Measurements from ENCODE around the gene CEACAM21.

CEACAM21 gene

GRCh38 chr19:41541990-41542584 lies 33.9 kb upstream of the CEACAM21 start:
- Histone ChIP-seq H4K91ac (ENCODE audit: low read depth, low read length, poor library complexity) (no peak overlapping the region), H3K4me3 (ENCODE audit: low read length in 2 of 2) (no peak overlapping the region), H3K27me3 (ENCODE audit: control insufficient read depth in 3 of 3, insufficient read depth in 3 of 3, low read depth in 1 of 3, low read length in 3 of 3) (peaks cover 0 to 29% (median 0%) of the 10 kb centered on the region in 3 experiments), H3K14ac (ENCODE audit: low read length) (no peak overlapping the region), H3K9ac (ENCODE audit: low read depth, low read length, poor library complexity) (no peak overlapping the region), H2AFZ (ENCODE audit: low read length) (peak overlapping the region; percentile 26), H3K79me1 (ENCODE audit: low read depth, low read length) (no peaks in the 10 kb centered on the region), H2BK5ac (ENCODE audit: low read length) (no peak overlapping the region), H3K36me3 (replicated peaks in 1 of 2; ENCODE audit: control insufficient read depth in 2 of 2, insufficient read depth in 2 of 2, low read length in 2 of 2) (no peaks in the 10 kb centered on the region), H2BK12ac (ENCODE audit: low read length) (no peak overlapping the region), H3K4ac (ENCODE audit: low read length) (no peak overlapping the region), H2AK5ac (ENCODE audit: low read depth, low read length) (no peak overlapping the region), H3K23ac (ENCODE audit: low read depth, low read length, poor library complexity) (no peak overlapping the region), H2BK15ac (ENCODE audit: low read length) (no peak overlapping the region), H2BK120ac (ENCODE audit: low read depth, low read length) (no peak overlapping the region), H3K18ac (ENCODE audit: low read length) (no peak overlapping the region), H3K27ac (replicated peaks; ENCODE audit: low read length) (no peak overlapping the region), H3K9me3 (replicated peaks in 1 of 2; ENCODE audit: control insufficient read depth in 2 of 2, insufficient read depth in 1 of 2, low read depth in 1 of 2, low read length in 2 of 2) (peaks cover 2 to 5% of the 10 kb centered on the region in 2 donors), H4K8ac (ENCODE audit: low read depth, low read length) (no peak overlapping the region), H3K4me2 (ENCODE audit: insufficient read depth, low read length, poor library complexity, severe bottlenecking) (no peak overlapping the region), H3K4me1 (ENCODE audit: control insufficient read depth in 2 of 2, insufficient read depth in 1 of 2, low read depth in 1 of 2, low read length in 2 of 2) (peaks cover 2 to 4% of the 10 kb centered on the region in 2 donors)
- DNase-seq (ENCODE audit: low spot score): peak; percentile 63
- no CpG with 5 or more reads among the region's 13 CpGs for WGBS, 2 donors (ENCODE audit: extremely low coverage in 2 of 2, insufficient read length in 2 of 2, insufficient replicate concordance in 1 of 2)

DNA sequence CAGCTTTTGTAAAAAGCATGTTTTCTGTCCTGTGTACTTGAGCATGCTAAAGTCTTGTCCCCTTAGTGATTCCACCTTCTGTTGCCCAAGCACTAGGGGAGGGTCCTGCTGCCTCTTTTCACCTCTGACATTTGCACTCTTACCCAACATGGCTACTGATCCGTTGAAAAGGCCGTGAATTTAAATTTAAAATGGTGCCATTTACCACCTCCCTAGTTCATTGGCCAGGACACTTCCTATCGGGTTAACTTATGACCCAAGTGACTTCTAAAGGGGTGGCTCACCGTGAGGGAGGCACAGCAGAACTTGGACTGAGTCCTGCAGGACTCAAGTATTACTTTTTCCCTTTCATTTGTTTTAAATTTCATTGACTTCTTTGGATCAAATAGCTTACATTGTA lies 33.3 kb upstream of the CEACAM21 start:
- Histone ChIP-seq H3K27ac (replicated peaks; ENCODE audit: low read length) (no peak overlapping the region), H4K8ac (ENCODE audit: low read depth, low read length) (no peak overlapping the region), H3K9ac (ENCODE audit: low read depth, low read length, poor library complexity) (no peak overlapping the region), H3K9me3 (replicated peaks in 1 of 2; ENCODE audit: control insufficient read depth in 2 of 2, insufficient read depth in 1 of 2, low read depth in 1 of 2, low read length in 2 of 2) (peaks cover 0 to 5% of the 10 kb centered on the region in 2 donors), H3K36me3 (replicated peaks in 1 of 2; ENCODE audit: control insufficient read depth in 2 of 2, insufficient read depth in 2 of 2, low read length in 2 of 2) (no peaks in the 10 kb centered on the region), H3K4me2 (ENCODE audit: insufficient read depth, low read length, poor library complexity, severe bottlenecking) (no peak overlapping the region), H3K14ac (ENCODE audit: low read length) (no peak overlapping the region), H3K4ac (ENCODE audit: low read length) (no peak overlapping the region), H3K4me1 (ENCODE audit: control insufficient read depth in 2 of 2, insufficient read depth in 1 of 2, low read depth in 1 of 2, low read length in 2 of 2) (peaks cover 3 to 6% of the 10 kb centered on the region in 2 donors), H3K23ac (ENCODE audit: low read depth, low read length, poor library complexity) (no peak overlapping the region), H3K18ac (ENCODE audit: low read length) (no peak overlapping the region), H2AFZ (ENCODE audit: low read length) (peak overlapping the region; percentile 26), H2BK5ac (ENCODE audit: low read length) (no peak overlapping the region), H2BK120ac (ENCODE audit: low read depth, low read length) (no peak overlapping the region), H2AK5ac (ENCODE audit: low read depth, low read length) (no peak overlapping the region), H2BK15ac (ENCODE audit: low read length) (no peak overlapping the region), H3K4me3 (ENCODE audit: low read length in 2 of 2) (no peak overlapping the region), H3K79me1 (ENCODE audit: low read depth, low read length) (no peaks in the 10 kb centered on the region), H2BK12ac (ENCODE audit: low read length) (no peak overlapping the region), H3K27me3 (ENCODE audit: control insufficient read depth in 3 of 3, insufficient read depth in 3 of 3, low read depth in 1 of 3, low read length in 3 of 3) (peaks cover 0 to 24% (median 0%) of the 10 kb centered on the region in 3 experiments), H4K91ac (ENCODE audit: low read depth, low read length, poor library complexity) (no peak overlapping the region)
- WGBS, 2 donors (ENCODE audit: extremely low coverage in 2 of 2, insufficient read length in 2 of 2, insufficient replicate concordance in 1 of 2): no CpG with 5 or more reads among the region's 4 CpGs
- no peak for DNase-seq (ENCODE audit: low spot score)

DNA sequence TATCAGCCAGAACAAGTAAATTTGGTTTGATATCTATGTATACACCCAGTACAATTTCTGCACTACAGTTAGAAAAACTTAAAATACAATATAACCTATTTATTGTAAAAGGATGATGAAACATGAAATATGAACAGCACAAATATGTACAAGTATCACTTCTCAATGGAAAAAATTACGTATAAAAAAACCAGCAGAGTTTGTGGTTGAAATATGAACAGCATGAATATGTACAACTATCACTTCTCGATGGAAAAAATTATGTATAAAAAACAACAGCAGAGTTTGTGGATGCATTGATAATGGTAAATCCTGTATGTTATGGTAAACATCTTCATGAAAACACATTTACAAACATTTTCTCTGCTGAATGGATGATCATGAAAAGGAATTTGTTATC lies 32.4 kb upstream of the CEACAM21 start:
- Histone ChIP-seq H3K4me1 (ENCODE audit: control insufficient read depth in 2 of 2, insufficient read depth in 1 of 2, low read depth in 1 of 2, low read length in 2 of 2) (peaks cover 8 to 10% of the 10 kb centered on the region in 2 donors), H3K27me3 (ENCODE audit: control insufficient read depth in 3 of 3, insufficient read depth in 3 of 3, low read depth in 1 of 3, low read length in 3 of 3) (peaks cover 0 to 16% (median 0%) of the 10 kb centered on the region in 3 experiments), H3K18ac (ENCODE audit: low read length) (no peak overlapping the region), H2BK12ac (ENCODE audit: low read length) (no peak overlapping the region), H4K8ac (ENCODE audit: low read depth, low read length) (no peak overlapping the region), H3K9ac (ENCODE audit: low read depth, low read length, poor library complexity) (no peak overlapping the region), H4K91ac (ENCODE audit: low read depth, low read length, poor library complexity) (no peak overlapping the region), H3K27ac (replicated peaks; ENCODE audit: low read length) (no peak overlapping the region), H2AFZ (ENCODE audit: low read length) (no peak overlapping the region), H2BK15ac (ENCODE audit: low read length) (no peak overlapping the region), H3K36me3 (replicated peaks in 1 of 2; ENCODE audit: control insufficient read depth in 2 of 2, insufficient read depth in 2 of 2, low read length in 2 of 2) (no peaks in the 10 kb centered on the region), H3K4ac (ENCODE audit: low read length) (no peak overlapping the region), H2BK120ac (ENCODE audit: low read depth, low read length) (no peak overlapping the region), H3K4me3 (ENCODE audit: low read length in 2 of 2) (no peak overlapping the region), H3K4me2 (ENCODE audit: insufficient read depth, low read length, poor library complexity, severe bottlenecking) (no peak overlapping the region), H2AK5ac (ENCODE audit: low read depth, low read length) (no peak overlapping the region), H3K23ac (ENCODE audit: low read depth, low read length, poor library complexity) (no peak overlapping the region), H3K9me3 (replicated peaks in 1 of 2; ENCODE audit: control insufficient read depth in 2 of 2, insufficient read depth in 1 of 2, low read depth in 1 of 2, low read length in 2 of 2) (peaks cover 0 to 3% of the 10 kb centered on the region in 2 donors), H2BK5ac (ENCODE audit: low read length) (no peak overlapping the region), H3K14ac (ENCODE audit: low read length) (no peak overlapping the region), H3K79me1 (ENCODE audit: low read depth, low read length) (no peaks in the 10 kb centered on the region)
- no peak for DNase-seq (ENCODE audit: low spot score)
- no CpG with 5 or more reads among the region's 2 CpGs for WGBS, 2 donors (ENCODE audit: extremely low coverage in 2 of 2, insufficient read length in 2 of 2, insufficient replicate concordance in 1 of 2)

DNA sequence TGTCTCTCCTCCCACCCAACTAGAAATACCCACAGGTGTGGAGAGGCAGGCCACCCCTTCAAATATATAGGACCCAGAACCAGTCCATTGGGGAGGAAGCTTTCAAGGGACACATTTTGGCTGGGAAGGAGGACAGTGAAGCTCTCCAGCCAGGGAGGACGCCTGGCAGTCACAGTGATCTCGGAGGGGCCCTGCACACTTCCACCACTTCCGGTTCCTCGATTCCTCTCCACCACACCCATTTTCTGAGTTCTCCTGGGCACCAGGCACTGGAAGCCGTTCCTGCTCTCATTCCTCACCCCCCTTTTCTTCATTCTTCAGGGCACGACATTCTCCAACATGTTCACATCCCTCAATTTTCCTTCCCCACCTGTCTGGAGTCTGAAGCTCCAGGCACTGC lies 30.4 kb upstream of the CEACAM21 start:
- H3K27ac ChIP-seq (replicated peaks; ENCODE audit: low read length): no peak overlapping the region
- H2BK120ac ChIP-seq (ENCODE audit: low read depth, low read length): no peak overlapping the region
- H2AK5ac ChIP-seq (ENCODE audit: low read depth, low read length): peak overlapping the region; percentile 25
- no peaks in the 10 kb centered on the region for H3K79me1 ChIP-seq (ENCODE audit: low read depth, low read length)
- no peak for DNase-seq (ENCODE audit: low spot score)
- H3K27me3 ChIP-seq (ENCODE audit: control insufficient read depth in 3 of 3, insufficient read depth in 3 of 3, low read depth in 1 of 3, low read length in 3 of 3): no peaks in the 10 kb centered on the region
- H3K4me1 ChIP-seq (ENCODE audit: control insufficient read depth in 2 of 2, insufficient read depth in 1 of 2, low read depth in 1 of 2, low read length in 2 of 2): peaks cover 8 to 15% of the 10 kb centered on the region in 2 donors
- H3K4ac ChIP-seq (ENCODE audit: low read length): no peak overlapping the region
- H2BK15ac ChIP-seq (ENCODE audit: low read length): no peak overlapping the region
- no peaks in the 10 kb centered on the region for H3K36me3 ChIP-seq (replicated peaks in 1 of 2; ENCODE audit: control insufficient read depth in 2 of 2, insufficient read depth in 2 of 2, low read length in 2 of 2)
- H2AFZ ChIP-seq (ENCODE audit: low read length): no peak overlapping the region
- WGBS, 2 donors (ENCODE audit: extremely low coverage in 2 of 2, insufficient read length in 2 of 2, insufficient replicate concordance in 1 of 2): no CpG with 5 or more reads among the region's 6 CpGs
- H3K4me3 ChIP-seq (ENCODE audit: low read length in 2 of 2): no peak overlapping the region
- H3K4me2 ChIP-seq (ENCODE audit: insufficient read depth, low read length, poor library complexity, severe bottlenecking): no peak overlapping the region
- no peak overlapping the region for H2BK12ac ChIP-seq (ENCODE audit: low read length)
- peak overlapping the region; percentile 5 for H2BK5ac ChIP-seq (ENCODE audit: low read length)
- H3K9me3 ChIP-seq (replicated peaks in 1 of 2; ENCODE audit: control insufficient read depth in 2 of 2, insufficient read depth in 1 of 2, low read depth in 1 of 2, low read length in 2 of 2): no peaks in the 10 kb centered on the region
- no peak overlapping the region for H4K8ac ChIP-seq (ENCODE audit: low read depth, low read length)
- H3K14ac ChIP-seq (ENCODE audit: low read length): no peak overlapping the region
- no peak overlapping the region for H3K9ac ChIP-seq (ENCODE audit: low read depth, low read length, poor library complexity)
- H3K23ac ChIP-seq (ENCODE audit: low read depth, low read length, poor library complexity): no peak overlapping the region
- no peak overlapping the region for H4K91ac ChIP-seq (ENCODE audit: low read depth, low read length, poor library complexity)
- H3K18ac ChIP-seq (ENCODE audit: low read length): no peak overlapping the region

Data from neuronal stem cell (in vitro differentiated cells).